OCI-LY1 (cell line): ENCODE measurements around the gene CRYZ.

Experiments
- CTCF ChIP-seq: fragments of 200-600 bp; sonication (generic), shearing (Covaris generic); IDR thresholded peaks from 2 replicates; pipeline ENCODE4 v1.5.1; 2017; ENCODE audit warnings: mild to moderate bottlenecking, antibody characterized with exemption, low read length, moderate library complexity, mixed read lengths
- EZH2 ChIP-seq: fragments of 200-600 bp; sonication (generic), shearing (Covaris generic); IDR thresholded peaks from 2 replicates; pipeline ENCODE4 v1.8.0; 2017; ENCODE audit warnings: borderline replicate concordance, mixed run types, mild to moderate bottlenecking, antibody characterized with exemption, low read length, moderate library complexity, mixed read lengths

- TF ChIP-seq CTCF (no peak), EZH2 (no peak)
These were observed 44.7 kb upstream of the CRYZ start for GRCh38 chr1:74777525-74777924.
